ENCODE results near the gene EXOC2.

GRCh38 chr6:439641-440167 is 253.2 kb downstream of the EXOC2 start:
- TF ChIP-seq POLR2A (IDR thresholded peaks at IDR 0.05), result no peak
- no peak for TF ChIP-seq CTCF (IDR thresholded peaks at IDR 0.05)

All from lower leg skin (tissue), 3 donors.